ENCODE results near the gene PHOX2B.

PHOX2B gene

DNA sequence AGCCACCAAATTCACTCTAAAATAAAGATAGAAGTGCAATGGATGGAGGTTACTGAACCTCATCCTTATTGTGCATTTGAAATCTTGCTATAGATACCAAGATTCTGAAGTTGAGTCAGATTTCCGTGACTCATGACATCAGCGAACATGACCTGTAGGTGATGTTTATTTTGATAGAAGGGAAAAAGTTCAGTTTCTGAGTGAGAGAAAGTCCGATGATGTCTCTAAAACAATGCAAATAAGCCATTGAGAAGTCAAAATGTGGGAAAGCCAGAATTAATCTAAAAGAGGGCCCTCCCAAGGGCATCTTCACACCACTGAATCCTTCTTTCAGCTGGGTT lies 20.0 kb downstream of the PHOX2B start:
- no peak overlapping the region for H3K4me2 ChIP-seq

GRCh38 chr4:41727861-41728572 lies 20.5 kb downstream of the PHOX2B start:
- Histone ChIP-seq H3K9ac (no peak overlapping the region), H4K20me1 (ENCODE audit: insufficient read depth) (no peaks in the 10 kb centered on the region), H3K27ac (no peak overlapping the region), H3K36me3 (ENCODE audit: insufficient read depth) (no peaks in the 10 kb centered on the region), H3K79me2 (ENCODE audit: insufficient read depth, low read depth) (no peaks in the 10 kb centered on the region), H3K4me3 (IDR thresholded peaks at IDR 0.05; ENCODE audit: insufficient read depth, low read depth, low read length) (no peak overlapping the region), H3K4me2 (no peak overlapping the region), H3K4me1 (ENCODE audit: low read depth, poor library complexity, severe bottlenecking) (no peaks in the 10 kb centered on the region), H2AFZ (ENCODE audit: low read depth) (no peak overlapping the region), H3K27me3 (ENCODE audit: insufficient read depth, low read depth) (no peaks in the 10 kb centered on the region)
- TF ChIP-seq CTCF (conservative IDR thresholded peaks at IDR 0.05; ENCODE audit: low read depth, low read length): no peak

More for the DNA sequence above, 20.0 kb downstream of the PHOX2B start:
- H3K9ac ChIP-seq: no peak overlapping the region
- no peaks in the 10 kb centered on the region for H3K27me3 ChIP-seq (ENCODE audit: insufficient read depth, low read depth)
- H3K4me3 ChIP-seq (IDR thresholded peaks at IDR 0.05; ENCODE audit: insufficient read depth, low read depth, low read length): no peak overlapping the region
- no peaks in the 10 kb centered on the region for H3K4me1 ChIP-seq (ENCODE audit: low read depth, poor library complexity, severe bottlenecking)
- TF ChIP-seq CTCF (conservative IDR thresholded peaks at IDR 0.05; ENCODE audit: low read depth, low read length): no peak
- no peak overlapping the region for H2AFZ ChIP-seq (ENCODE audit: low read depth)
- H3K79me2 ChIP-seq (ENCODE audit: insufficient read depth, low read depth): no peaks in the 10 kb centered on the region
- H3K27ac ChIP-seq: no peak overlapping the region
- no peaks in the 10 kb centered on the region for H3K36me3 ChIP-seq (ENCODE audit: insufficient read depth)
- no peaks in the 10 kb centered on the region for H4K20me1 ChIP-seq (ENCODE audit: insufficient read depth)

GRCh38 chr4:41725254-41725653 lies 23.3 kb downstream of the PHOX2B start:
- H3K27me3 ChIP-seq (ENCODE audit: insufficient read depth, low read depth): no peaks in the 10 kb centered on the region
- no peaks in the 10 kb centered on the region for H3K36me3 ChIP-seq (ENCODE audit: insufficient read depth)
- no peaks in the 10 kb centered on the region for H4K20me1 ChIP-seq (ENCODE audit: insufficient read depth)
- H3K27ac ChIP-seq: no peak overlapping the region
- no peak overlapping the region for H3K4me3 ChIP-seq (IDR thresholded peaks at IDR 0.05; ENCODE audit: insufficient read depth, low read depth, low read length)
- TF ChIP-seq CTCF (conservative IDR thresholded peaks at IDR 0.05; ENCODE audit: low read depth, low read length): no peak
- H3K79me2 ChIP-seq (ENCODE audit: insufficient read depth, low read depth): no peaks in the 10 kb centered on the region
- no peak overlapping the region for H2AFZ ChIP-seq (ENCODE audit: low read depth)
- no peak overlapping the region for H3K4me2 ChIP-seq
- H3K4me1 ChIP-seq (ENCODE audit: low read depth, poor library complexity, severe bottlenecking): no peaks in the 10 kb centered on the region
- H3K9ac ChIP-seq: no peak overlapping the region

DNA sequence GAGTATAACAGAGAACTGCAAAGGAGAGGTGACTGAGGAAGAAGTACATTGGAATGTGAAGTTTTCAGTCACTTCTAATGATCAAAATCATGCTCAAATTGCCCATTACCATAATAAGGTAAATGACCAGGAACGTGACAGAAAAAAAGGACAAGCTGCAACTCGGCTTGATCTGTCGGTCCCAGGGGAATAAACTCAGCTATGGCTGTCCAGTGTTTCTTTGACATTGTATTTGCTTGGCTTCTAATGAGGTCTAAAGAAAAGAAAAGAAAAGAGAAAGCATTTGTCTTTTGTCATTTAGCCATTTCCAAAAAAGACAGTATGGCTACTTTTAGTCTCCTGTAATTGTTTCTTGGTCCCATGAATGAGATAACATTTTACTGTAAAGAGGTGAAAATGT lies 25.2 kb downstream of the PHOX2B start:
- H2AFZ ChIP-seq (ENCODE audit: low read depth): no peak overlapping the region
- TF ChIP-seq CTCF (conservative IDR thresholded peaks at IDR 0.05; ENCODE audit: low read depth, low read length): no peak
- H3K27me3 ChIP-seq (ENCODE audit: insufficient read depth, low read depth): no peaks in the 10 kb centered on the region
- no peak overlapping the region for H3K4me2 ChIP-seq
- no peaks in the 10 kb centered on the region for H3K36me3 ChIP-seq (ENCODE audit: insufficient read depth)
- H3K4me3 ChIP-seq (IDR thresholded peaks at IDR 0.05; ENCODE audit: insufficient read depth, low read depth, low read length): no peak overlapping the region
- H4K20me1 ChIP-seq (ENCODE audit: insufficient read depth): no peaks in the 10 kb centered on the region
- H3K9ac ChIP-seq: no peak overlapping the region
- H3K79me2 ChIP-seq (ENCODE audit: insufficient read depth, low read depth): no peaks in the 10 kb centered on the region
- H3K27ac ChIP-seq: no peak overlapping the region
- no peaks in the 10 kb centered on the region for H3K4me1 ChIP-seq (ENCODE audit: low read depth, poor library complexity, severe bottlenecking)
